Right ventricle myocardium superior (tissue), 1 donor: ENCODE data around the gene LINGO1. TPM values are rescaled to one million over a fixed set of nuclear protein-coding genes. Genes with fewer than 3 reads are reported as not detected.

Experiments
- ATAC-seq: fragments of 200-7000 bp; cut with Tn5 transposase; one replicate; pipeline ENCODE4 v1.9.1; 2020; ENCODE audit warnings: mild to moderate bottlenecking; ENCODE audit not compliant: poor library complexity
- DNase-seq: peaks from one replicate; pipeline ENCODE4 v3.0.0-alpha.2; 2020
- intact Hi-C: fragments of 100-400 bp; cut with DNase I; formaldehyde crosslinking; loops from one replicate; pipeline ENCODE4 v1.11.2; 2022
- long read RNA-seq: library from polyadenylated mRNA; unstranded; transcript quantifications from one replicate; pipeline ENCODE4 v2.0.0, GENCODE V29; 2021
- total RNA-seq: library from RNA; stranded (reverse); fragmentation: NEBNext Ultra II Directional; extraction: Animal tissue kit (Norgen Biotek cat#: 25700); gene quantifications from one replicate; pipeline ENCODE4 v1.2.1, GENCODE V29; 2021
- donor health status: DM: no; HTN: yes; CAD: no; lungs with severe emphysema.

The LINGO1 gene, protein sequence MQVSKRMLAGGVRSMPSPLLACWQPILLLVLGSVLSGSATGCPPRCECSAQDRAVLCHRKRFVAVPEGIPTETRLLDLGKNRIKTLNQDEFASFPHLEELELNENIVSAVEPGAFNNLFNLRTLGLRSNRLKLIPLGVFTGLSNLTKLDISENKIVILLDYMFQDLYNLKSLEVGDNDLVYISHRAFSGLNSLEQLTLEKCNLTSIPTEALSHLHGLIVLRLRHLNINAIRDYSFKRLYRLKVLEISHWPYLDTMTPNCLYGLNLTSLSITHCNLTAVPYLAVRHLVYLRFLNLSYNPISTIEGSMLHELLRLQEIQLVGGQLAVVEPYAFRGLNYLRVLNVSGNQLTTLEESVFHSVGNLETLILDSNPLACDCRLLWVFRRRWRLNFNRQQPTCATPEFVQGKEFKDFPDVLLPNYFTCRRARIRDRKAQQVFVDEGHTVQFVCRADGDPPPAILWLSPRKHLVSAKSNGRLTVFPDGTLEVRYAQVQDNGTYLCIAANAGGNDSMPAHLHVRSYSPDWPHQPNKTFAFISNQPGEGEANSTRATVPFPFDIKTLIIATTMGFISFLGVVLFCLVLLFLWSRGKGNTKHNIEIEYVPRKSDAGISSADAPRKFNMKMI
- total RNA-seq: 0.81 TPM
- long read RNA-seq, partial matches to known transcripts: 0 of 3 reads
- long read RNA-seq, other reads (novel, unspliced or antisense): 2 of 3 reads

DNA sequence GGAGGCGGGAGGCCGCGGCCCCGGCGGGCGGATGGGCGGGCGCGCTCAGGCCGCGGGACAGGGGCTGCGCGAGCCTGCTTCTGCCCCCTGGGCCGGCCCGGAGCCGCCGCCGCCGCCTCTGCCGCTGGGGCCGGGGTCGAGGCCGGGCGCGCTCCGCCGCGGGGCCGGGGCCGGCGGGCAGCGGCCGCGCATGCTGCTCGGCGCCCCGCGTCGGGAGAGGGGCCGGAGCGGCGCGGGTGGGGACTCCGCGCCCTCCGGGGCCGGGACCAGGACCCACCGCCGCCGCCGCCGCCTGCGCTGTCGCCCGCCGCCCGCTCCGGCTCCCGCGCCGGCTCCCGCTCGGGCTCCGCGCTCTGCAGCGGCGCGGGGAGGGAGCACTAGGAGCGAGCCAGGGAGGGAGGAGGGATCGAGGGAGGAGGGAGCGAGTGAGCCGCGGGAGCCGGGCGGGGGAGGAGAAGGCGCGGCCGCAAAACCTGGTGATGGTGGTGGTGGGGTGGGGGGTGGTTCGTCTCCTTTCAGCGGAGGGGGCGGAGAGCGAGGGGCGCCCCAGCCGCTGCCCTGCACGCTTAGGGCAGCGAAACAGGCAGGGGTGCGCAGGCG, at the start of gene LINGO1:
Gene LINGO1, minus strand, starts transcription at position 379 of the 600 bp plus-strand sequence. CDS start 597 bp downstream, outside the sequence.
- ATAC-seq (peak; percentile 40), DNase-seq (no peak)
- intact Hi-C loops: loop anchor here (5.0 kb wide), 2 partner anchors 190 to 515 kb away; no protein-coding TSS in a partner anchor

- intact Hi-C loops: no loop called here
- DNase-seq (no peak), ATAC-seq (no peak)
Measured at GRCh38 chr15:77681362-77681761, 48.6 kb upstream of the LINGO1 start.

- ATAC-seq (peak; percentile 18), DNase-seq (no peak)
- intact Hi-C loops: no loop called here
Measured at GRCh38 chr15:77676569-77677375, 44.1 kb upstream of the LINGO1 start.

DNA sequence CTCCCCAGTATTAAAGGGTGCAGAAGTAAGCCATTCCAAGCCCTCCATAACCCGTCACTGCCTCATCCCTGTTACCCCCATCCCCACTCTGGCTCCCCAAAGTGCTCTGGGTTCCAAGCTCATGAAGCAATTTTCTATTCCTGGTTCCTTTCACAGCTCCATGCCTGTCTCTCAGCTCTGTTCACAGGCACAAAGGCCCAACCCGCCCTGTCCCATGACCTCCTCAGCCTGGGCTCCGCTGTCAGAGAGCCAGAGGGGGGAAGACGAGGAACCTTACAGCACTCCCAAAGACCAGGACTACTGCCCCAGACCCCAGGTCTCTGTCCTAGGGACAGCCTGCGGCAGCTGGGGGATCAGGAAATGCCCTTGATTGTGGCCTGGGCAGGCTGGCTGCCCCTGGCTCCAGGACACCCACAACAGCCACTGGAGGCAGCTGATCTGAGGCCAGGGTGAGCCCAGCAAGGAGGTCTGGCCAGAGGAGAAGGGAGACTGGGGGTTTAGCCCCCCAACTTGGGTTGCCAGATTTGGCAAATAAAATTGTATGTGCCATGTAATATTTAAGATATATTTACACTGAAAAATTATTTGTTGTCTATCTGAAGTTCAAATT, 43.2 kb upstream of the LINGO1 start:
- intact Hi-C loops: no loop called here
- DNase-seq (no peak), ATAC-seq (peak; percentile 72)

- intact Hi-C loops: no loop called here
- no peak for ATAC-seq
- DNase-seq: no peak
Measured at GRCh38 chr15:77674327-77674726, 41.6 kb upstream of the LINGO1 start.

DNA sequence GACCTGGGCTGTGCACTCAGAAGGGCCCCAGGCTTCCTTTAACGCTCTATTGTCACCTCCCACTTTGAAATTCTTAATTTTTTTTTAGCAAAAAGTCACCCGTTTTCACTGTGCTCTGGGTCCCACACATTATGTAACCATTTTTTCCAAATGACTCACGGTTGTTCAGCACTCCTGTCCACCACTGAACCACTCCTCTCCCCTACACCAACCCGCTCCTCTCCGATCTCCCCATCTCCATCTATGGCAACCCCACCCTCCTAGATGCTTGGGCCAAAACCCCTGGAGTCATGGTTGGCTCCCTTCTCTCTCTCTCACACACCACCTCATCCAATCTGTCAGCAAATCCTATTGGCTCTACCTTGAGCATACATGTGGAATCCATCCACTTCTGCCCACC, 41.2 kb upstream of the LINGO1 start:
- DNase-seq (no peak), ATAC-seq (no peak)
- intact Hi-C loops: no loop called here

GRCh38 chr15:77672135-77672534, 39.4 kb upstream of the LINGO1 start:
- no peak for DNase-seq
- intact Hi-C loops: no loop called here
- no peak for ATAC-seq

DNA sequence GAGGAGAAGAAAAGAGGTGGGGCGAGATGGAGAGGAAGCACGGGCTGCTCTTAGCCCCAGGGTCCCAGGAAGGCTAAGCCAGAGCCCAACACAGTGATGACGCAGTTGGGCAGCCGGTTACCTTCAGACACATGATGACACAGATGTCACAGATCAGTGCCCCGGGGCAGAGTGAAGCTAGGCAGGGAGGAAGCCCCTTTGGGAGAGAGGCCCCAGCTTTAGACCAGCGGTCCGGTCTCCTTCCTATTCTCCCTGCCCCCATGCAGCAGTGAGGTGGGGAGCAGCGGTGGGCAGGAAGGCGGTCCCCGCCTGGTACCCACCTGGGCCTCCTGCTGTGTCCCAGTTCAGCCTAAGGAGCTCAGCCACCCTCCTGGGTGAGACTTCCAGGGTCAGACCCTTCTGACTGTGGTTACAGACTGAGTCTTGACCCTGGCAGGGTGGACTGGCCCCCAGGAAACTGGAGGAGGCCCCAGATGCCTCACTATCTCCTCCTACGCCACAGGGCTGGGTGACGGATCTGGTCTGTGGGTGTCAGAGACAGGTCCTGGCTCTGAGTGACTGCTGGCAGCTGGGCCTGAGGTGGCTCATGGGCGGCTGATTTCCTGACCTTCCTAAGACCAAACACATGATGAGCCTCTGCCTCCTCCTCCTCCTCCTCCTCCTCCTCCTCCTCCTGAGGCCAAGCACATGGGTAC, 38.8 kb upstream of the LINGO1 start:
- ATAC-seq: no peak
- intact Hi-C loops: no loop called here
- DNase-seq: no peak

- ATAC-seq (no peak), DNase-seq (no peak)
- intact Hi-C loops: no loop called here
Measured at GRCh38 chr15:77670558-77671361, 38.0 kb upstream of the LINGO1 start.

DNA sequence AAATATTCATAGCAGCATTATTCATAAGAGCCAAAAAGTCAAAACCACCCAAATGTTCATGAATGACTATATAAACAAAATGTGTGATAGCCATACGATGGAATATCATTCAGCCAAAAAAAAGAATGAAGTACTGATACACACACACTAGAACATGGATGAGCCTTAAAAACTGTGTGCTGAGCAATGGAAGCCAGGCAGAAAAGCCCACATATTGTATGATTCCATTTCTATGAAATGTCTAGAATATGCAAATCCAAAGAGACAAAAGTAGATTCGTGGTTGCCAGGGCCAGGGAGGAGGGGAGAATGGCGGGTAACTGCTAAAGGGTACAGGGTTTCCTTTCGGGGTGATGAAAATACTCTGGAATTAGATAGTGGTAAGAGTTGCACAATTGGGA, 37.2 kb upstream of the LINGO1 start:
- ATAC-seq (no peak), DNase-seq (no peak)
- intact Hi-C loops: no loop called here

GRCh38 chr15:77667338-77668234, 34.9 kb upstream of the LINGO1 start:
- ATAC-seq: no peak
- intact Hi-C loops: no loop called here
- no peak for DNase-seq

DNA sequence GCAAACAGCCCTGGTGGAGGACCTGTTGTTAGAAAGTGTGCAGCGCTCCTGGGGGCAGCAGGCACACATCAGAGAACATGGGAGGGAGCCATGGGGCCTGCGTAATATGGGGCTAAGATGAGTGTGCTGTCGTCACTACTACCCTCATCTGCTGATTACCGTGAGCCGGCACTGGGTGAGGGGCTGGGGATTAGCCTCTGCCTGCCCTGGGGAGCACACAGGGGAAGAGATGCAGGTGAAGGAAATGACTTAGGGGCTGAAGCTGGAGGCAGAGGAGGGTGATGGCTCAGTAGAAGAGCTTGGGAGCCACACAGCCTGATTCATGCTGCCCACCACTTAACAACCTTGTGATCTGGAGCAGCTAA, 33.6 kb upstream of the LINGO1 start:
- intact Hi-C loops: no loop called here
- DNase-seq (peak; percentile 15), ATAC-seq (no peak)

DNA sequence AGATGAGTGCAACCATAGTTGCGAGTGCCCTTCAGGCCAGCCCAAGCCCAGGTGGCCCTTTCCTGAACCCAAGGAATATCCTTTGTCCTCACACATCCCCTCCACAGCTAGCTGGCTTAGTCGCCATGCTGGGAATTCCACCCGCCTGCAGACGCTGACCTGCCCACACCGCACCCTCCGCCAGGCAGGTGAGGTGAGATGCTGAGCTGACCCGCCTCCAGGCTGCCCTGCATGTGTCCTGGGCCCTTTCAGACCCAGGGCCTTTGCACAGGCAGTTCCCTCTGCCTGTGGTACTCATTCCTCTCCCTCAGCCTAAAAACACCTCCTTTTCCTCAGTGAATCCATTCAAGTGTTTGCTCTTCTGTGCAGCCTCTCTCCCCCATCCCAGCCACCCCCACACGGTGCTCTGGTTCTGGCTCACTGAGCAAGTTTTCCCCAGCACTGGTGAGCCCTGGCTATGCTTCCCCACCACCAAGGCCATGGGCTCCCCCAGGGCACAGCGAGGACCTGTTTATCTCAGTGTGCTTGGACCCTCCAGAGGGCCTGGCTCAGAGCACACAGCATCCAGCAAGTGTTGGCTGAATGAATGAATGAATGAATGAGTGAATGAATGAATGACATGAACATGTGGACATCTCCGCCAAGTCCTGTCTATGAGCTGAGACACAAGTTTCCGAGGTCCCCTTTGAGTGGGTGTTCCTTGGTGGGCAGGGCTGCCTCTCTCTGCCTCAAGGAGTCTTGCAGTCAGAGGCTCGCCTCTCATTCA, 33.0 kb upstream of the LINGO1 start:
- intact Hi-C loops: no loop called here
- ATAC-seq (no peak), DNase-seq (peak; percentile 12)

- DNase-seq: peak; percentile 22
- ATAC-seq: no peak
- intact Hi-C loops: no loop called here
Measured at GRCh38 chr15:77664428-77664827, 31.7 kb upstream of the LINGO1 start.

DNA sequence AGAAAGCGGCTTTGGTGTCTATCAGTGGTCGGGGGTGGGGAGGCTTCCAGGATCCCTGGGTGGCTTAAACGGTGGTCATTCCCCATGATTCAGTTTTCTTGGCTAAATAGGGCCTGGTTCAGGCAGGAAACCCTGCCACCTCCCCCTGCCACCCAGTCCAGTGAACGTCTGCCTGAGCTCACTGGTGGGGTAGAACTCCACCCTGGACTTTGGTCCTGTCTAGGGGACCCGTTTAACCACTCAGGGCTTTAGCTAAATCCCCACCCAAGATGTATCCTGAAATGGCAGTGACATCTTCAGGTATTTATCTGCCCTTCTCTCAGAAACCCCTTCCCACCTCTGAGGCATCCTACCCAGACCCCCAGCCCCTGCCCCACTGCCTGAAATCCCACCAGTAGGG, 30.5 kb upstream of the LINGO1 start:
- intact Hi-C loops: no loop called here
- DNase-seq (peak; percentile 8), ATAC-seq (no peak)
